Neural progenitor cell (in vitro differentiated cells): Measurements from ENCODE around the gene FRMPD1. TPM values are rescaled to one million over a fixed set of nuclear protein-coding genes. Genes with fewer than 3 reads are reported as not detected.

Experiments used
- DNase-seq: peaks from one replicate; pipeline ENCODE4 v3.0.0-alpha.2; 2016; ENCODE audit warnings: low spot score
- H2AFZ ChIP-seq: fragments of 200-600 bp; sonication (generic); replicated peaks from 2 replicates; pipeline ENCODE4 v1.6.1; 2016; ENCODE audit warnings: antibody characterized with exemption
- H3F3A ChIP-seq: fragments of 200-600 bp; sonication (generic); 2 replicates; pipeline ENCODE4 v1.6.1; 2016; ENCODE audit warnings: antibody characterized with exemption, low read depth
- H3K27ac ChIP-seq: fragments of 200-600 bp; sonication (generic); 2 replicates; pipeline ENCODE4 v1.5.1; 2016; ENCODE audit warnings: mild to moderate bottlenecking
- H3K27me3 ChIP-seq: fragments of 200-600 bp; sonication (generic); 2 replicates; pipeline ENCODE4 v1.6.1; 2016; ENCODE audit warnings: mild to moderate bottlenecking, moderate library complexity
- H3K36me3 ChIP-seq: fragments of 200-600 bp; sonication (generic); 2 replicates; pipeline ENCODE4 v1.5.1; 2016
- H3K4me1 ChIP-seq: fragments of 200-600 bp; sonication (generic); 2 replicates; pipeline ENCODE4 v1.6.1; 2016; ENCODE audit warnings: mixed run types
- H3K4me2 ChIP-seq: fragments of 200-600 bp; sonication (generic); 2 replicates; pipeline ENCODE4 v1.6.1; 2016
- H3K4me3 ChIP-seq: fragments of 200-600 bp; sonication (generic); 2 replicates; pipeline ENCODE4 v1.5.1; 2016
- H3K79me2 ChIP-seq: fragments of 200-600 bp; sonication (generic); 2 replicates; pipeline ENCODE4 v1.6.1; 2016; ENCODE audit warnings: low read depth
- H3K9ac ChIP-seq: fragments of 200-600 bp; sonication (generic); 2 replicates; pipeline ENCODE4 v1.6.1; 2016
- H3K9me3 ChIP-seq: fragments of 200-600 bp; sonication (generic); 2 replicates; pipeline ENCODE4 v1.5.1; 2016; ENCODE audit warnings: low read depth
- H4K20me1 ChIP-seq: fragments of 200-600 bp; sonication (generic); 2 replicates; pipeline ENCODE4 v1.6.1; 2016; ENCODE audit warnings: low read depth
- H3K27ac Mint-ChIP-seq: 3 replicates; pipeline ENCODE4 v1.8.0; 2021; ENCODE audit warnings: mixed read lengths
- H3K27me3 Mint-ChIP-seq: 2 replicates; pipeline ENCODE4 v1.8.0; 2022; ENCODE audit warnings: low read depth, mild to moderate bottlenecking, inconsistent platforms, moderate library complexity, mixed read lengths; ENCODE audit not compliant: insufficient read depth
- H3K36me3 Mint-ChIP-seq: 3 replicates; pipeline ENCODE4 v1.8.0; 2021; ENCODE audit warnings: mixed read lengths
- H3K4me1 Mint-ChIP-seq: 3 replicates; pipeline ENCODE4 v1.8.0; 2021; ENCODE audit warnings: mixed read lengths
- H3K4me3 Mint-ChIP-seq: 3 replicates; pipeline ENCODE4 v1.8.0; 2021; ENCODE audit warnings: mild to moderate bottlenecking, moderate library complexity, mixed read lengths
- H3K9me3 Mint-ChIP-seq: 3 replicates; pipeline ENCODE4 v1.8.0; 2020; ENCODE audit warnings: mixed read lengths
- CTCF ChIP-seq: fragments of 200-600 bp; sonication (generic); IDR thresholded peaks from 2 replicates; pipeline ENCODE4 v1.5.1; 2017; ENCODE audit warnings: antibody characterized with exemption, mild to moderate bottlenecking
- EZH2 ChIP-seq: fragments of 200-600 bp; sonication (generic); IDR thresholded peaks from 2 replicates; pipeline ENCODE4 v1.6.1; 2017; ENCODE audit warnings: antibody characterized with exemption, mild to moderate bottlenecking, moderate library complexity
- EZH2phosphoT487 ChIP-seq: fragments of 200-600 bp; sonication (generic); IDR thresholded peaks from 2 replicates; pipeline ENCODE4 v1.6.1; 2017; ENCODE audit warnings: antibody characterized with exemption
- total RNA-seq: library from RNA; depleted of rRNA; stranded (reverse); fragments of >200 nt; gene quantifications from 2 replicates; pipeline ENCODE4 v1.2.3, GENCODE V29; 2015; ENCODE audit warnings: low replicate concordance

The FRMPD1 gene
- total RNA-seq, 1 donor from 2014 or later = not detected

- Mint-ChIP-seq H3K27ac (no peak overlapping the region), H3K9me3 (peaks cover 3% of the 10 kb centered on the region), H3K4me3 (no peak overlapping the region), H3K27me3 (peaks cover 7% of the 10 kb centered on the region), H3K36me3 (no peaks in the 10 kb centered on the region), H3K4me1 (peaks cover 8% of the 10 kb centered on the region)
- no peak overlapping the region for H3K4me2 ChIP-seq
- no peaks in the 10 kb centered on the region for H4K20me1 ChIP-seq
- no peak overlapping the region for H3K4me3 ChIP-seq
- TF ChIP-seq EZH2phosphoT487 (no peak), EZH2 (no peak)
- peaks cover 11% of the 10 kb centered on the region for H3K4me1 ChIP-seq
- H3K9me3 ChIP-seq = no peaks in the 10 kb centered on the region
- H3F3A ChIP-seq = peaks cover 5% of the 10 kb centered on the region
- H2AFZ ChIP-seq = no peak overlapping the region
- H3K79me2 ChIP-seq = no peaks in the 10 kb centered on the region
- H3K36me3 ChIP-seq = no peaks in the 10 kb centered on the region
- DNase-seq = no peak
- no peak overlapping the region for H3K27ac ChIP-seq
- no peak overlapping the region for H3K9ac ChIP-seq
- no peaks in the 10 kb centered on the region for H3K27me3 ChIP-seq
Observed at GRCh38 chr9:37677435-37677834, 26.7 kb downstream of the FRMPD1 start.

GRCh38 chr9:37678789-37679273 is 28.1 kb downstream of the FRMPD1 start:
- Mint-ChIP-seq H3K36me3 (no peaks in the 10 kb centered on the region), H3K4me3 (no peak overlapping the region), H3K4me1 (peaks cover 11% of the 10 kb centered on the region), H3K9me3 (peaks cover 3% of the 10 kb centered on the region), H3K27me3 (peaks cover 8% of the 10 kb centered on the region), H3K27ac (no peak overlapping the region)
- H3K4me3 ChIP-seq = no peak overlapping the region
- H3K4me1 ChIP-seq = peaks cover 15% of the 10 kb centered on the region
- no peaks in the 10 kb centered on the region for H4K20me1 ChIP-seq
- no peak overlapping the region for H3K4me2 ChIP-seq
- no peaks in the 10 kb centered on the region for H3K79me2 ChIP-seq
- H2AFZ ChIP-seq = no peak overlapping the region
- no peak for DNase-seq
- no peaks in the 10 kb centered on the region for H3K36me3 ChIP-seq
- no peak overlapping the region for H3K27ac ChIP-seq
- H3K9me3 ChIP-seq = no peaks in the 10 kb centered on the region
- peaks cover 5% of the 10 kb centered on the region for H3F3A ChIP-seq
- H3K9ac ChIP-seq = no peak overlapping the region
- TF ChIP-seq CTCF (no peak), EZH2 (no peak), EZH2phosphoT487 (no peak)
- H3K27me3 ChIP-seq = no peaks in the 10 kb centered on the region

GRCh38 chr9:37679649-37680402 is 29.1 kb downstream of the FRMPD1 start:
- Mint-ChIP-seq H3K9me3 (no peaks in the 10 kb centered on the region), H3K4me3 (no peak overlapping the region), H3K4me1 (peaks cover 11% of the 10 kb centered on the region), H3K27ac (peak overlapping the region; percentile 26), H3K27me3 (peaks cover 9% of the 10 kb centered on the region), H3K36me3 (no peaks in the 10 kb centered on the region)
- Histone ChIP-seq H2AFZ (no peak overlapping the region), H3K79me2 (no peaks in the 10 kb centered on the region), H3K27ac (no peak overlapping the region), H3F3A (peaks cover 5% of the 10 kb centered on the region), H3K4me2 (no peak overlapping the region), H3K4me3 (no peak overlapping the region), H3K4me1 (peaks cover 15% of the 10 kb centered on the region), H3K36me3 (no peaks in the 10 kb centered on the region), H4K20me1 (no peaks in the 10 kb centered on the region), H3K9me3 (no peaks in the 10 kb centered on the region), H3K9ac (no peak overlapping the region), H3K27me3 (no peaks in the 10 kb centered on the region)
- peak; percentile 18 for DNase-seq
- no peak for TF ChIP-seq EZH2
- no peak for TF ChIP-seq EZH2phosphoT487
- TF ChIP-seq CTCF = no peak

- Mint-ChIP-seq H3K9me3 (no peaks in the 10 kb centered on the region), H3K4me3 (no peak overlapping the region)
- no peaks in the 10 kb centered on the region for H3F3A ChIP-seq
Observed at GRCh38 chr9:37682951-37683350, 32.2 kb downstream of the FRMPD1 start.

More at GRCh38 chr9:37682951-37683350, 32.2 kb downstream of the FRMPD1 start:
- Mint-ChIP-seq H3K27me3 (peaks cover 7% of the 10 kb centered on the region), H3K36me3 (no peaks in the 10 kb centered on the region), H3K4me1 (peaks cover 8% of the 10 kb centered on the region), H3K27ac (no peak overlapping the region)
- Histone ChIP-seq H3K4me1 (peaks cover 4% of the 10 kb centered on the region), H3K27me3 (no peaks in the 10 kb centered on the region), H3K27ac (no peak overlapping the region), H3K4me2 (peak overlapping the region; percentile 13), H3K9ac (no peak overlapping the region), H3K9me3 (no peaks in the 10 kb centered on the region), H4K20me1 (no peaks in the 10 kb centered on the region), H2AFZ (peak overlapping the region; percentile 10), H3K36me3 (no peaks in the 10 kb centered on the region), H3K79me2 (no peaks in the 10 kb centered on the region), H3K4me3 (no peak overlapping the region)
- TF ChIP-seq CTCF = no peak
- no peak for TF ChIP-seq EZH2
- no peak for TF ChIP-seq EZH2phosphoT487
- DNase-seq = no peak
